Peyer's patch (tissue), 4 donors: ENCODE results near the gene TMEM120A.

Source experiments
- CTCF ChIP-seq, 6 experiments: fragments of 450-650 bp in 4 of 6; fragments of 200-600 bp in 2 of 6; sonication (generic) in 1 of 6; IDR thresholded peaks; one replicate each; pipeline ENCODE4 v1.5.1; 2017 to 2019; ENCODE audit warnings: antibody characterized with exemption in 6 of 6, mild to moderate bottlenecking in 3 of 6, moderate library complexity in 1 of 6
- POLR2A ChIP-seq, 2 donors: fragments of 450-650 bp; IDR thresholded peaks; one replicate each; pipeline ENCODE4 v1.5.1; 2017; ENCODE audit warnings: antibody characterized with exemption in 2 of 2, mild to moderate bottlenecking in 2 of 2, moderate library complexity in 2 of 2

DNA sequence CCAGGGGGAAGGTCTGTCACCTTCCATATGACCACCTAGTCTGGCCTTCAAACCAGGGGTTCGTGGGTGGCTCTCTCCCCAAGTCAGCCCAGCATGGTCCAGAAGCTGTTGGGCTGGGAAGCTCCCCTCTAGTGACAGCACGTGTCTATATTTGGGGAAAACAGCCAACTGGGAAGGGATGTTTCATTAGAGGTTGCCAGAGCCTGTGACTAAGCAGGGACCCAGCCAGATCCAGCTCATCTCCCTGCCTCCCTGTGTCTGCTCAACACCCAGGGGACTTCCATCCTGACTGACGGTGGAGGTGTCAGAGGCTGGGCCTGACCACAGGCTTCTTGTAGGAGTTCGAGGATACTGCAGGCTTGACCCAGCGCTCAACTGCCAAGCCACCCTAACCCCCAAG lies 42.9 kb upstream of the TMEM120A start:
- TF ChIP-seq CTCF (IDR thresholded peaks at IDR 0.05): no peak
- no peak for TF ChIP-seq POLR2A (IDR thresholded peaks at IDR 0.05)
